Measurements from ENCODE around the gene EHBP1.

Gene EHBP1

GRCh38 chr2:62933398-62933917 is 227.9 kb downstream of the EHBP1 start:
- ChIA-PET POLR2A (no interaction called here), CTCF (no interaction called here)
- no peak overlapping the region for H3K4me3 ChIP-seq (ENCODE audit: low read depth, low read length)
- no peak for TF ChIP-seq CTCF (IDR thresholded peaks at IDR 0.05; ENCODE audit: insufficient read depth, low read length, missing control alignments)
- no peak for DNase-seq (ENCODE audit: low read depth, low spot score)

- ChIA-PET POLR2A (no interaction called here), CTCF (no interaction called here)
- DNase-seq (ENCODE audit: low read depth, low spot score) = no peak
- H3K4me3 ChIP-seq (ENCODE audit: low read depth, low read length) = no peak overlapping the region
- no peak for TF ChIP-seq CTCF (IDR thresholded peaks at IDR 0.05; ENCODE audit: insufficient read depth, low read length, missing control alignments)
Measured at GRCh38 chr2:62934517-62934916, 229.0 kb downstream of the EHBP1 start.

- TF ChIP-seq CTCF (IDR thresholded peaks at IDR 0.05; ENCODE audit: insufficient read depth, low read length, missing control alignments) = no peak
- POLR2A ChIA-PET = no interaction called here
- CTCF ChIA-PET = interaction anchor here (0.7 to 1.5 kb wide), 5 partner anchors 11 to 37 kb away, joined by 3 to 4 read pairs (median 3); no protein-coding TSS in a partner anchor
- H3K4me3 ChIP-seq (ENCODE audit: low read depth, low read length) = no peak overlapping the region
- DNase-seq (ENCODE audit: low read depth, low spot score) = no peak
Measured at GRCh38 chr2:62938126-62938525, 232.6 kb downstream of the EHBP1 start.

GRCh38 chr2:62939735-62940491 is 234.4 kb downstream of the EHBP1 start:
- ChIA-PET CTCF (no interaction called here), POLR2A (interaction anchor here (0.6 kb wide), 1 partner anchor 41 kb away, joined by 4 read pairs; no protein-coding TSS in a partner anchor)
- peak; percentile 53 for DNase-seq (ENCODE audit: low read depth, low spot score)
- no peak for TF ChIP-seq CTCF (IDR thresholded peaks at IDR 0.05; ENCODE audit: insufficient read depth, low read length, missing control alignments)
- no peak overlapping the region for H3K4me3 ChIP-seq (ENCODE audit: low read depth, low read length)

- no peak for DNase-seq (ENCODE audit: low read depth, low spot score)
- H3K4me3 ChIP-seq (ENCODE audit: low read depth, low read length) = no peak overlapping the region
- no peak for TF ChIP-seq CTCF (IDR thresholded peaks at IDR 0.05; ENCODE audit: insufficient read depth, low read length, missing control alignments)
- ChIA-PET CTCF (no interaction called here), POLR2A (no interaction called here)
Measured at GRCh38 chr2:62940697-62941096, 235.2 kb downstream of the EHBP1 start.

- CTCF ChIA-PET = no interaction called here
- DNase-seq (ENCODE audit: low read depth, low spot score) = no peak
- POLR2A ChIA-PET = no interaction called here
- H3K4me3 ChIP-seq (ENCODE audit: low read depth, low read length) = no peak overlapping the region
- no peak for TF ChIP-seq CTCF (IDR thresholded peaks at IDR 0.05; ENCODE audit: insufficient read depth, low read length, missing control alignments)
Measured at GRCh38 chr2:62941413-62941812, 235.9 kb downstream of the EHBP1 start.

Measured in AG04449 (cell line).